HG03280 (cell line): ENCODE measurements around the gene VANGL1.

Experiments used
- ATAC-seq: cut with Tn5 transposase; IDR thresholded peaks from one replicate; pipeline ENCODE4 v1.9.1; 2021; ENCODE audit warnings: mild to moderate bottlenecking, moderate library complexity; ENCODE audit not compliant: unreplicated experiment

The VANGL1 gene

DNA sequence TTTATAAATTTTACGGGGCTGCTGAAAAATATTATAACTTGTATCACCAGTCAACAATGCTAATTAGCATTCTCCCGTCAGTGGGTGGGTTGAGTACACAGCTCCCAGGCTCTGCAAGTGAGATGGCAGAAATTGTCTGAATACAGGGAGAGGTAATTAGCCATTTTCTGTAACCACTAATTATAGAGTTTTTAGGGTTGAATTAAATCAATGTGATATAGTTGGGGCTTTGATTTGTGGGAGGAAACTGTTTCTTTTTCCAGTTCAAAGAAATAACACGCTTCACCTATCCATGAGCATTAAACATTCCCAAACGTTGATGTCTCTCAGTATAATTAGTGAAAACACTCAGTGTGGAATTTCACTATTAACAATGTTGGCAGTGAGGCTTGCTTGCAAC is 1.5 kb downstream of the VANGL1 start:
- ATAC-seq = no peak

DNA sequence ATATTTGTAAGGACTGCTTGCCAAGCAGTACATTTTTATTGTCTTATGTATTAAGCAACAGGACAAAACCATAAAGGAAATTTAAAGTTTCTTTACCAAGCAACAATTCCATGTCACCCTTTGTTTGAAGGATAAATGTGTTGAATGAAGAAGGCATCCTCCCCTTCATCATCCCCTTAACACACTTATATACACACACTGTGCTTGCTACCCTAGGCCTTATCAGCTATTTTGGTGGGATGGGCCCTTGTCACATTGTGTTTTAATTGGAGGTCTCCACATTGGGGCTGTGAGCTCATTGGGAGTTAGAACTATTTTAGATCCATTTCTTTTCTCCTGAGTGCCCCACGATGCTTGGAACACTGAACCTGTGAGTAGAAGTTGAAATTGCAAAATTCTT is 1.9 kb downstream of the VANGL1 start:
- no peak for ATAC-seq

DNA sequence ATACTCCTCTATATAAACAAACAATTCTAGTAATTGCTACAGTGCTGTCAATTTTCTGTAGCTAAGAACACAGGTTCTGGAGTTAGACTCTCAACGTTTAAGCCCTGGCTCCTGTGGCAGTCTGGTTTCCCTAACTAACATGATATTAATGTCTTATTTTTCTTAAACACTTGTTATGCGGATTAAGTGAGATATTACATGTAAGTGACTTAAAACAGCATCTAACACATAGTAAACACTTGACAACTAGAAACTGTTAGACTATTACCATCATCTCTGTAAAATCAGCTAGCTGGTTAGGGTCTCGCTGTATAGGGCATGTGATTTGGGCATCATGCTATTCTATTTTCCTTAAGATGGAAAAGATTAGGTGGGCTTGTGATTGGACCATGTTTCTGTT is 2.3 kb downstream of the VANGL1 start:
- ATAC-seq = no peak

DNA sequence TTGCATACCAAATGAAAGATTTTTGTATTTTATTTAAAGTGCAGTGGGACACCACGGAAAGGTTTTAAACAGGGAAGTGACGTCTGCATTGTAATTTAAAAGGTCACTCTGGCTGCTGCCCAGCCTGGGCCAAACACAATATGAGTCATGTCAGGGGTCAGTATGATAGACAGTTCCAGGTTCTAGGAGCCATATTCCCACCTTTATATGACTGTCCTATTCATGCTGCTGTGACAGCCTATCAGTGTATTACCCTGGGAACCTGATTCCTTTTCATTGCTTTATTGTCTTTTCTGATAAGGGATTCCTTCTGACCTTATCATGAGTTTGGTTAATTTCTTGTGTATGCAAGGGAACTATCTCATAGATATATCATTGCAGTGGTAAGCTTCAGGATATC is 5.3 kb downstream of the VANGL1 start:
- ATAC-seq = no peak

DNA sequence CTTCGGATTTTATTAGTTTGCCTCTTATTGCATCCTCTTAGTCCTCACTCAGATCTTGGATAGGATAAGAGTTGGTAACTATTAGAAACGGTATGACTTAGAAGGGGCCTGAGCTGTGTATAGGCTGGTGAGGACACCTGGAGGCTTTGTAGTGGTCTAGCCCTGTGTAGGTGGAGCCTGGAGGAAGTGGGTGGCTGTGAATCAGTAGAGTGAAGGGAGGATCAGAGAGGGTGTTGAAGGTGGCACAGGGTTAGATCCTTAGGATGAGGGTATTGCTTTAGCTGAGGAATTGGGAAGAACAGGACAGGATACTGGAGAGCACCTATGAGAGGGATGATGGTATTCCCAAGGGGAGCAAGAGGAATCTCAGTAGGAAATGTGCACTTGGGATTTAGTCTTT is 5.7 kb downstream of the VANGL1 start:
- no peak for ATAC-seq

DNA sequence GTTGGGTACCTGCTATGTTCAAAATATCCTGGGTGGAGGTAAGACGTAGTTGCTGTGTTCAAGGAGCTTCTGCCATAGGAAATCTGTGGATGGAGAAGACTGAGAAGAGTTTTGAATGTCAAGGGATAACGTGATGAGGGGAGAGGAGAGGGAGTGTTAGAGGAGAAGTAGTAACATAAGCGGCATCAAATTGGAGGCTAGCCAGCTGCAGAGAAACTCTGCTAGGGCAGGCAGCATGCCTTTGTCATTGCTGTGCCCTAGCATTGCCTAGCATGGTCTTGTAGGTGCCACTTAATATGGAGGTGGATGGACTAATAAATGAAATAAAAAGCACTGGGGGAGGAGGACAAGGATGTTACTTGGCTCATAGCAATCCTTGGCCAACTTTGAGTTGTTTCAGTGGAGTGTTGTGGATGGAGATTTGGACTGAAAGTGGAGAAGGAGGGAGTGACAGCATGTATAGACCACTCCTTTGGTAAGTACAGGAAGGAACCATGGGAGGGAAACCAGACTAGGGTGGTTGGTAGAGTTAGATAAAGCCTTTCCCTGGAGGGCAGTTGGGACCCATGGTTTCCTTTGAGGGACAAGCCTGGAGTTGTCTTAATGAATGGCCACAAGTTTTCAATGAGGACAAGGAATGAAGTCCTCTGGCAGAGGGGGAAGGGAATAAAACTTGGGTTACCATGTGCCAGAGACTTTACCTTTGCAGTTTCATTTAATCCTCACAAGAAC is 6.3 kb downstream of the VANGL1 start:
- ATAC-seq = no peak

DNA sequence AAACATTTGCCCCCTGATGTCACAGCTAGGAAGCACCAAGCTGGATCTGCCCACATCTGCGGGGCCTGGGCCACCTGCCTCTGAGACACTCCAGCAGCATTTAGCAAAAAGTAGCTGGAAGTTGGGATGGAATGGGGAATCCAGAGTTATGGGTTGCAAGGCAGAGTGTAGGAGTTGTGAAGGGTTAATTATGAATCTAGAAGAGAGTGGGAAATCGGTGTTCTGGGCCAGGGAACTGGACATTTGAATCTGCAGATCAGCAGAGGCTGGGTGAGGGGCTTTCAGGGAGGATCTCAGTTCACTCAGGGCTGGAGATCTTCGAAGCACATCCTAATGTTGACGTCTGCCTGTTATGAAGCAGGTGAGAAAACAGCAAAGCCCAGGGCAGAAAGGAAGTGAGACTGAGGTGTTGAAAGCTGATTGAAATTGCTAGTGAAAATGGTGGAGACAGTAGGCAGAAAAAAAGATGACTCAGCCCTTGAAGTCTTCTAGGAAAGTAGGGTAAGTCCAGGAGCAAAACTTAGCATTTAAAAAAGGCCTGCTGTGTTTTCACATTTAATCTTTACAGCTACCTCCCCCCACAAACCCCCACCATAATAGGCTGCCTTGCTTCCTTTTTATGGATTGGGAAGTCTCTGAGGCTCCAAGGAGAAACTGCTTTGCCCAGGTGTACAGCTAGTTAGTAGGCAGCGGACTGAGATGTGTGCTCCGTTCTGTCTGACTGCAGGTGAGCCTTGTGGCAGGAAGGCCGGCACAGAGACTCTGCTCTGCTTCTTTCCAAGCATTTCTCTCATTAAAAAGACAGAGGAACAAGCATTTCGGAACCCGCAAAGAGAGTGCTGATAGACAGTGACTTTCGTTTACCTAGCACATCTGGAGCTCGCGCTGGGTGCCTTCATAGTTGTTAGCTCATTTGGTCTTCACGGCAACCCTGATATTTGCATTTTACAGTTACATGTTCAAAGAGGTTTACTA is 7.2 kb downstream of the VANGL1 start:
- peak; percentile 80 for ATAC-seq

DNA sequence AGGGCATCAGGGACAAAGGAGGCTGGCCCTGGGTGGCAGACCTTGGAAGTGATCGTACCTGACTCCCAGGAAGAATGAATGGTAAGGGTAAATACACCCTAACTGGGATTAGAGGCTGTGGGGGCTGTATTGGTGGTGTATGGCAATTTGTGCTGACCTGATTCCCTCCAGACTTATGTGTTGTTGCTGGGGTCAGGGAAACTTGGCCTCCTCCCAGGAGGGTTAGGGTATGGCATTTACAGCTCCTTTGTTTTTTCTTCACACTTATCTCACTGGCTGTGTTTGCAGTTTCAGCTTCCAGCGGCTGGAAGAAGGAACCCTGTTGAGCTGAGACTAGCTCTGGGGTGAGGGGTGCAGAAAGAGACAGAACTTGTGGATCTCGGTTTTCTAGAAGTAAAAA is 8.2 kb downstream of the VANGL1 start:
- no peak for ATAC-seq

DNA sequence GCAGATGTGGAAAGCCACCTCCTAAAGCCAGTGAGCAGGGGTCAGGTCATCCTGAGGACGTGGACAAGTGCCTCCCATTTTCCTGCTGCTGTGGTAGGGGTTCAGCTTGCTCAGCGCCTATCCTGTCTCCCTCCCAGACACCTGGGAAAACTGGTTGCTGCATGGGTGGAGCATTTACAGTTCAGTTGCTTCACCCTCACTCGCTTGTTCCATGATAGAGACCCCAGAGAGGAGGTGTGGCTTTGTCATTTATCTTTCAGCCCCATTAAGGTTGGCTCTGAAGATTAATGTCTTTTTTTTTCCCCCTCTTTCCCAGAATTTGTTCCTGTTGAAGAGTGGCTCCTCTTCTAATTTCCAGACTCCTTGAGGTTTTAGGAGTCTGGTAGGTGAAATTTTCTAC is 9.2 kb downstream of the VANGL1 start:
- no peak for ATAC-seq

DNA sequence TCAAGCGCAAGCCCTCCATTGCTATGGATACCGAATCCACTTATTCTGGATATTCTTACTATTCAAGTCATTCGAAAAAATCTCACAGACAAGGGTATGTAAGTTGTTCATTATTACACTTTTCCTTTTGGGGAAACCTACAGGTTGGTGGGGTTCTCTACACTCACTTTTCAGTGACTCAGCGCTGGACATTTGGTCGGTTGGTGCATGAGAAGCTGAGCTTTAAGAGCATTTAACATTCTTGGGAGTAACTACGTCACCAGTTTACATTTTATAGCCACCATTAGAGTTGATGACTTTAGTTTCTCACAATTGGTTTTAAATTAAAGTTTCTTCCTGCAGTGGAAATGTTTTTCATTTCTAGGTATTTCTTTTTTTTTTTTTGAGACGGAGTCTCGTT is 9.6 kb downstream of the VANGL1 start:
- no peak for ATAC-seq

DNA sequence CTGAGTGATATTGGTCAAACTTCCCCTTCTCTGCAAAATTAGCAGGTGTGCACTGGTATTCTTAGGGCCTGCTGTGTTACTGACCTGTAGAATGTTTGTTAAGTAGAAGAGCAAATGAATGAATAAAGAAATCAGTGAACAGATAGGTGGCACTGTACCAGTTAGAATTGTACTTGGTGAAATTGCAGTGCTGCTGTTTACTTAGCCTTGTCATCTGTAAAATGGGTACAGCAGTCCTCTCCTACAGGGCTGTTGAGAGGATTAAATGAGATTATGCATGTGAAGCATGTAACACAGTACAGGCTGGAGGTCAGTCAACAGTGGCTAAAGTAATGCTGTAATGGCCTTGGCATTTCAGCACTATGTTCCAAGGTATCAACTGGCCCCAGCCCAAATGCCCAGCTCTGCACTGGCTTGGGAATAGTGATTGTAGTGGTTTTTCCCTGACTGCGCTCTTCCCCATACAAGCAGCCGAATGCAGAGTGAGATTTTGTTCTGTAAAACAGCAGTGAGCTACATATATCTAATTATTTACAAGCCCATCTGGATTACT is 10.5 kb downstream of the VANGL1 start:
- no peak for ATAC-seq

DNA sequence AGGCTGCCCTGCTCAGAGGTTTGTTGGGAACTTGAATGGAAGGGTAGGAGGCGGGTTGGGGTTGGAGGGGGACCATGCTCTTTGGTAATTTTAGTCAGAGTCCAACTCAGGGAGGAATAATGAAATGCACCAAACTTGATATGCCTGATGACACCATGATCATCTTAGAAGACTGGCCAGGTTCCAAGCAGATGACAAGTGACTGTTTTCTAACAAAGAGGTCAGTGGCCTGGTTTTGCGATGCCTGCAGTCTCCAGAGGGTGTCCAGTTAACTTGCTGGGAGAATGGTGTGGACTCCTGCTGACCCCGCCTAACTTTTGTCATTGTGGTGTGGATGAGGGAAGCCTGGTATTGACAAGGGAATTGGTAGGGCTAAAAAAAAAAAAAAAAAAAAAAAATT is 12.4 kb downstream of the VANGL1 start:
- ATAC-seq = no peak

DNA sequence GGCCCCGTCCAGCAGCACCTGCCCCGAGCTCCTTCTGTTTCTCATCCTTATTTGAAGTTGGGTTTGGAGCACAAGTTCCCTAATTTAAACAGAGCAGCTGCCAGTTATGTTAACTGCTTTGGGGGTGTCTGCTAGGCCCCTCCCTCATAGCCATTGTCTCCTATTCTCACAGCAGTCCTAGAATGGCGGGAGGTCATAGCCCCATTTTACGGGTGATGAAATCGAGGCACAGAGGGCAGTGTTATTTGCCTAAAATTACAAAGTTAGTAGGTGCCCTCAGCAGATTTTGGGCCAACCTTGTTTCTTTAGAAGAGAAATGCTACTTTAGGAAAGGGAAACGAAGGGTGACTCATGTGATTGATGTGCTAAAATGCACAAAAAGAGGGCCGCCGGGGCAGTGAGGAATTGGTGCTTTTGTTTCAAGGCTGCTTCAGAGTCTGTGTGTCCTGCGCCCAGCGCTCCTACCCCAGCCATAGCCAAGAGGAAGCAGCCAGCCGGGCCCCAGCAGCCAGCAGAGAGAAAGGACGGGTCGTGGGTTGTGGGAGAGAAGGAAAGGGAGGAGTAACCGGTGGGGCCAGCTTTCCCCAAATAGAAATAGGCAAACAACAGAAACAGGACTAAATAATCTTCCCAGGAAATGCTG is 13.0 kb downstream of the VANGL1 start:
- ATAC-seq = no peak

DNA sequence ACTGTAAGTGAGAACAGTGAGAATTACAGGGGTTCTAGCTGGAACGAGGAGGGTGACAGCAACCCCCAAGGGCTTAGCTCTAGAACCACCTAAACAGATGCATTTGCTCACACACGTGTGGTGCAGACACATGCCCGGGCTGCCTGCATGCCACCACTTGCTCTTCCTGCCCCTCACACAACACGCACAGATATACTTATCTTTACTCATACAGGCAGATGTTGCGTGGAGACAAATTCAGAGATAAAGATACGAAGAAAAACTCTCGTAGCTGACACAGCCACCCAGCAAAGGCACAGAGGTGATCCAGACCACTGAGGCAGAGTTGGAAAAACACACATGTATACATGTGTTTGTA is 13.5 kb downstream of the VANGL1 start:
- no peak for ATAC-seq

DNA sequence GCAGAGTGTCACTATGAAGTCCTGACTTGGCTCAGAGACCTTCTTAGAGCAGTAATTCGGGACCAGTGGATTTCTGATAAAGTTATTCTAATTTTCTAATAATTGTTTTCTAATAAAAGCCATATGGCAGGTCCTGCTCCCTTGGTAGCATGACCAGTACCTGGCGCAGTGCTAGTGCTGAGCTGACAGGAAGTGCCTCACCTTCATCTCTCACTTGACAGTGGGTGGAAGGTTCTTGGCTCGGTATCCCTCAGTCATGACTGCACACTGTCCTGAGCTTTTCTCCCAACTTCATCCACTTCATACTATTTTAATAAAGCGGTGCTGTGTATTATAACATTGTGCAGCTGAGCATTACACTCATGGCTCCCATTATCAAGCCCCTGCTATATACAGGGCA is 14.1 kb downstream of the VANGL1 start:
- ATAC-seq = no peak

DNA sequence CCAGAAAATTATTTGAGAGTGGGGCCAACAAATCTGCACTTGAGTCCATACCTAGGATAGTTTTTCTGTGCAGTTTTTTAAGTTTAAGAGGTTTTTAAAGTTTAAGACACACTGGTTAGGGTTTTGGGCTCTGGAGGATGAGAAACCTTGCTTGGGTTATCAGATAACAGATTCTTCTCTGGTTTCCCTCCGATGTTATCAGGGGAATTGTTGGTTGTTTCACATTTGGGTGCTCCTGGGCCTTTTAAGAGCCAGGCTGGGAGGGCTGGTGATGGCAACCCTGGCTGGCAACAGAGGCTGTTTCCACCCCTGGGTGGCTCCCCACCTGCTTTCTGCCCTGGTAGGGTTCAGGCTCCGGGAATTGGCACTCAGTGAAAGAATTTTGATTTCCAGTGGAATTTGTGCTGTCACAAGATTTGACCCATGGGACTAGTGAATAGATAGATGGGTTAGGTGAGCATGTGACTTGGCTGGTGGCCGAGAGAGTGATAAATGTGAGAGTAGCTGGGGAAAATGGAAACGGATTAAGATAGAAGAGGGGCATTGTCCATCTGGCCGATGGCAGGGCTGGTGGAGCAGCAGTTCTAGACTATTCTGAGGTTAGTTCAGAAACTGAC is 14.8 kb downstream of the VANGL1 start:
- no peak for ATAC-seq

DNA sequence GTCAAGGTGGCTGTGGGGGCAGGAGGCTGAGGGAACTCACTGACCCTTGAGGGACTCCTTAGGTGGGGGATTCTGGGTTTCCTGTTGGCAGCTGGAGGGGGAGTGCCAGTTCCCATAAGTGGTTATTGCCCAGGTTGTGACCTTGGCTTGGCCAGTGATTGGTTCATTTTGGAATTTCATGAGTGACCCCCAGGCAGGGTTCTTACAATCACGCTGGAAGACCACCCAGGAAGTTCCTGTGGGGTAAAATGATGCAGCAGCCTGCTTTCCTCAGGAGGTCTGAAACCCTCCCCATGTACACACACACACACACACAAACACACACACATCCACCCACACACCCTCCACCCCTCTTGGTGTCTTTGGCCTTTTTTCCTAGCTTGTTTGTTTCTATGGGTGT is 16.9 kb downstream of the VANGL1 start:
- ATAC-seq = no peak

DNA sequence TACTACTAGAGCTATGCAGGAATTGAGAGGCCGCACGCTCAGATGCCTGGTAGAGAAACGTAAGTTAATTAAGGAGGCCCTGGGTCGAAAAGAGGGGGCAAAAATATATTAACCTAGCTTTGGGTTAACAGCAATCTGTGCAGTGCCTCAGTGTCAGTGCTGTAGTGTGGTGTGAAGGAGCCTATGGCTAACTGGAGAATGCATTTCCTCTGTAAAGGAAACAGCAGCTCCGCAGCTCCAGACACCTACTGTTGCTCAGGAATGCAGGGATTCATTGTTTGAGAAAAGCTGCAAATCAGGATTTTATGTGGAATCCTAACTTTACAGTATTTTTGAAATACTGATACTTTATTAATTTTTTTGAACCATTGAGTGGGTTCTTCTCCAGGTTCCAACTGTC is 18.4 kb downstream of the VANGL1 start:
- ATAC-seq = no peak

DNA sequence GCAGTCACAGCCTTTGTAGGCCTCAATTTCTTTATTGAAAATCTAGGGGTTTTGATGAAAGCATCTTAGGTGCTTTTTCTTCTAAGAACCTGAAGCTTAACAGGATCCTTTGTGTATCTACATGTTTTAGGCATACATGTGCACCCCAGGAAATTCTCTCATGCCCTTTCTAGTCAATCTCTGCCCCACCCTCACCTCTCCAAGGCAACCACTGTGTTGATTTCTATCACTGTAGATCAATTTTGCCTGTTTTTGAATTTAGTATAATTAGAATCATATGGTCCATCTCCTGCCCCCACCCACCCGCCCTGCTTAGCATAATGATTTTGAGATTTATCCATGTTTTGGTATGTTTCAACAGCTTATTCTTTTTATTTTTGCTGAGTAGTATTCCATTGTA is 19.4 kb downstream of the VANGL1 start:
- ATAC-seq = no peak

DNA sequence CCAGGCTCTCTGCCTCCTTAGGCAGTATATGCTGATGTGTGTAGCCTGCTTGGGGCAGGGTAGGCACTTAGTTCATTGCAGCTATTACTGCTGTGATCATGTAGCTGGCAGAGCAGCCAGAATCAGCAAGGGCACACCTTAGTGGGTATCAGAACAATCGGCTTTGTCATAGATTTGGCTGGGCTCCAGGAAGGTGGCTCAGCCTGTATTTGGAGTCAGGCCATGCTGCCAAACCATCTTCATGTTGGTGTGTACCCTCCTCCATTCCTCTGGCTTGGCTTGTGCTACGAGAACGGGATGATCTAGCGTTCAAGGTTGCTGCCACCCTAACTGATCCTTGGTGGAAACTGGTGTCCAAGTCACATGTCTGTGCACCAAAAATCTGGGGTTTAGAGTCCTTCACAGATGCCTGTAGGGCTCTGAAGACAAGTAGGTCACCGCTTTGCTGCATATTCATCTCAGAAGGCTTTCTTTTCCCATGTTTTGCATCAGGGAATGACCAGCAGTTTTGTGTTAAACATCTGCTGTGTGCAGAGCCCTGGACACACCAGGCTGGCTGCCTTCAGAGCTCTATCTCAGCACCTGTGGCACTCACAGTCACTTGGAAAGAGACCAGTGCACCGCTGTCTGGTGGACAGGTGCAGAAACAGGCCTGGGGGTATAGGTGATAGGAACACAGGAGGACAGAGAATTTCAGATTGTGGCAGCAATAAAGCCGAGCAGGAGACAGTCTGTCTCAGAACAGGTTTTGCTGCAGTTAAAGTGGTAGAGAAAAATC is 23.7 kb downstream of the VANGL1 start:
- no peak for ATAC-seq
